Measurements from ENCODE around the gene PTPN3. TPM values are rescaled to one million over a fixed set of nuclear protein-coding genes. Genes with fewer than 3 reads are reported as not detected.
A peak's percentile ranks its signal among the peaks of the same experiment; 100 is the strongest.

PTPN3 gene
- total RNA-seq, 1 experiment from 2014 or later = 10.4 TPM

DNA sequence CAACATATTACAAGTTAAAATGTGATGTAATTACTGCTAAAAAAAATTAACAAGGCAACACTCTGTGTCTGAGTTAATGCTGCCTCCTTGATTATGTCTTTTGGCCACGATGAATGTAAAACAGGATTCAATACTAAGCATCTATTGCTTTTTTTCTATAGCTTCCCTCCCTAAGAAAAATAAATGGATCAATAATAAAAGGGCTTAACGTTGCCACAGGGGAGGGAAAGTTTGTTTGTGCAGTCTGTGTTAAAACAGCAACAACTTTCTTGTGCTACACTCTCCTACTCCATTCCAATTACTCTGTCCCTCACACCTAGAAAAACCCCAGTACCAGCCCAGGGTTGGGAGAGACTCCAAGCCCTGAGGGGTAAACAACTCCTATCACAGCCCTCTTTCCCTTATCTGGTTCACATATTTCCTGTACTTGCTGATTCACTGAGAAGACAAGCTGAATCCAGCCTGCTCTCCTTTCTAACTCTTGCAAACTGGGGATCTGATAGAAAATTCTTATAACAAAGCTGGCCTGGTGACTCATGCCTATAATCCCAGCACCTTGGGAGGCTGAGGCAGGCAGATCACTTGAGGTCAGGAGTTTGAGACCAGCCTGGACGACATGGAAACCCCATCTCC, 44.8 kb downstream of the PTPN3 start:
- in situ Hi-C loops (cut with HindIII; ENCODE audit: low pct_unique_long_range_greater_than_20kb, low sequenced_read_pairs) = no loop called here

DNA sequence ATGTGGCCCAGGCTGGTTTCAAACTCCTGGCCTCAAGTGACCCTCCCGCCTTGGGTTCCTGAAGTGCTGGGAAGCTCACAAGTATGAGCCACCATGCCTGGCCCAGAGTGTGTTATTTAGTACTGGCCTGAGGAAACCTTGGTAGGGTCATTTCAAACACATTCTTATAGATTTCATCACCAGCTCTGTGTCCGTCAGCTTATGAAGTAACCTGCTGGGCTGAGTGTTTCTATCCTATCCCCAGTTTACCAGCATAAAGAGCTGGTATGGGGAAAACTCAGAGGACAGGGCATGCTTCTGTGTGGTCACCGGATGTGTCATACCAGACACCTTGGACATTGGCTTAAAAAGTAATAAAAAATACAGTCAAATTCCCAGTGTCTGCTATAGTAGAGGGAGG, 45.3 kb downstream of the PTPN3 start:
- Histone ChIP-seq H3K27me3 (ENCODE audit: control insufficient read depth, insufficient read depth, low read length) (no peaks in the 10 kb centered on the region), H3K36me3 (ENCODE audit: control insufficient read depth, insufficient read depth, low read length) (no peaks in the 10 kb centered on the region), H3K4me1 (ENCODE audit: control insufficient read depth, insufficient read depth, low read length) (peaks cover 5% of the 10 kb centered on the region), H3K9me3 (ENCODE audit: control insufficient read depth, insufficient read depth, low read depth, low read length) (no peaks in the 10 kb centered on the region), H3K4me3 (ENCODE audit: low read depth in 2 of 2, low read length in 2 of 2) (no peak overlapping the region), H3K27ac (ENCODE audit: low read length) (no peak overlapping the region)
- BruUV-seq (replicated peaks) = no TSS peak
- ATAC-seq (peak; percentile 52), DNase-seq (ENCODE audit: low read depth, low spot score) (no peak)
- TF ChIP-seq TCF7L2 (IDR thresholded peaks at IDR 0.05; ENCODE audit: low read depth, low read length) = no peak
- TF ChIP-seq, protein P1, sequence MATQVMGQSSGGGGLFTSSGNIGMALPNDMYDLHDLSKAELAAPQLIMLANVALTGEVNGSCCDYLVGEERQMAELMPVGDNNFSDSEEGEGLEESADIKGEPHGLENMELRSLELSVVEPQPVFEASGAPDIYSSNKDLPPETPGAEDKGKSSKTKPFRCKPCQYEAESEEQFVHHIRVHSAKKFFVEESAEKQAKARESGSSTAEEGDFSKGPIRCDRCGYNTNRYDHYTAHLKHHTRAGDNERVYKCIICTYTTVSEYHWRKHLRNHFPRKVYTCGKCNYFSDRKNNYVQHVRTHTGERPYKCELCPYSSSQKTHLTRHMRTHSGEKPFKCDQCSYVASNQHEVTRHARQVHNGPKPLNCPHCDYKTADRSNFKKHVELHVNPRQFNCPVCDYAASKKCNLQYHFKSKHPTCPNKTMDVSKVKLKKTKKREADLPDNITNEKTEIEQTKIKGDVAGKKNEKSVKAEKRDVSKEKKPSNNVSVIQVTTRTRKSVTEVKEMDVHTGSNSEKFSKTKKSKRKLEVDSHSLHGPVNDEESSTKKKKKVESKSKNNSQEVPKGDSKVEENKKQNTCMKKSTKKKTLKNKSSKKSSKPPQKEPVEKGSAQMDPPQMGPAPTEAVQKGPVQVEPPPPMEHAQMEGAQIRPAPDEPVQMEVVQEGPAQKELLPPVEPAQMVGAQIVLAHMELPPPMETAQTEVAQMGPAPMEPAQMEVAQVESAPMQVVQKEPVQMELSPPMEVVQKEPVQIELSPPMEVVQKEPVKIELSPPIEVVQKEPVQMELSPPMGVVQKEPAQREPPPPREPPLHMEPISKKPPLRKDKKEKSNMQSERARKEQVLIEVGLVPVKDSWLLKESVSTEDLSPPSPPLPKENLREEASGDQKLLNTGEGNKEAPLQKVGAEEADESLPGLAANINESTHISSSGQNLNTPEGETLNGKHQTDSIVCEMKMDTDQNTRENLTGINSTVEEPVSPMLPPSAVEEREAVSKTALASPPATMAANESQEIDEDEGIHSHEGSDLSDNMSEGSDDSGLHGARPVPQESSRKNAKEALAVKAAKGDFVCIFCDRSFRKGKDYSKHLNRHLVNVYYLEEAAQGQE (IDR thresholded peaks at IDR 0.05; ENCODE audit: insufficient read depth in 1 of 2, low read depth in 2 of 2, low read length in 1 of 2) = no peak
- TF ChIP-seq POLR2AphosphoS5 (IDR thresholded peaks at IDR 0.05; ENCODE audit: low read depth, low read length) = no peak
- no peak for TF ChIP-seq SIN3A (IDR thresholded peaks at IDR 0.05; ENCODE audit: borderline replicate concordance, insufficient read depth, low read depth, low read length)
- TF ChIP-seq, protein P2, sequence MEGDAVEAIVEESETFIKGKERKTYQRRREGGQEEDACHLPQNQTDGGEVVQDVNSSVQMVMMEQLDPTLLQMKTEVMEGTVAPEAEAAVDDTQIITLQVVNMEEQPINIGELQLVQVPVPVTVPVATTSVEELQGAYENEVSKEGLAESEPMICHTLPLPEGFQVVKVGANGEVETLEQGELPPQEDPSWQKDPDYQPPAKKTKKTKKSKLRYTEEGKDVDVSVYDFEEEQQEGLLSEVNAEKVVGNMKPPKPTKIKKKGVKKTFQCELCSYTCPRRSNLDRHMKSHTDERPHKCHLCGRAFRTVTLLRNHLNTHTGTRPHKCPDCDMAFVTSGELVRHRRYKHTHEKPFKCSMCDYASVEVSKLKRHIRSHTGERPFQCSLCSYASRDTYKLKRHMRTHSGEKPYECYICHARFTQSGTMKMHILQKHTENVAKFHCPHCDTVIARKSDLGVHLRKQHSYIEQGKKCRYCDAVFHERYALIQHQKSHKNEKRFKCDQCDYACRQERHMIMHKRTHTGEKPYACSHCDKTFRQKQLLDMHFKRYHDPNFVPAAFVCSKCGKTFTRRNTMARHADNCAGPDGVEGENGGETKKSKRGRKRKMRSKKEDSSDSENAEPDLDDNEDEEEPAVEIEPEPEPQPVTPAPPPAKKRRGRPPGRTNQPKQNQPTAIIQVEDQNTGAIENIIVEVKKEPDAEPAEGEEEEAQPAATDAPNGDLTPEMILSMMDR (IDR thresholded peaks at IDR 0.05) = no peak
- in situ Hi-C loops (cut with HindIII; ENCODE audit: low pct_unique_long_range_greater_than_20kb, low sequenced_read_pairs) (no loop called here), intact Hi-C loops (cut with micrococcal nuclease; ENCODE audit: unreplicated experiment) (no loop called here)
- CTCF ChIA-PET = no interaction called here
- POLR2A ChIA-PET = no interaction called here

More for the DNA sequence above, 44.8 kb downstream of the PTPN3 start:
- no peaks in the 10 kb centered on the region for H3K27me3 ChIP-seq (ENCODE audit: control insufficient read depth, insufficient read depth, low read length)
- TF ChIP-seq POLR2AphosphoS5 (IDR thresholded peaks at IDR 0.05; ENCODE audit: low read depth, low read length) (no peak), SIN3A (IDR thresholded peaks at IDR 0.05; ENCODE audit: borderline replicate concordance, insufficient read depth, low read depth, low read length) (no peak), TCF7L2 (IDR thresholded peaks at IDR 0.05; ENCODE audit: low read depth, low read length) (no peak)
- TF ChIP-seq, protein P2 (IDR thresholded peaks at IDR 0.05) = no peak
- TF ChIP-seq, protein P1 (IDR thresholded peaks at IDR 0.05; ENCODE audit: insufficient read depth in 1 of 2, low read depth in 2 of 2, low read length in 1 of 2) = no peak
- no peak overlapping the region; the same call in 1 of the 2 replicates for H3K27ac ChIP-seq (ENCODE audit: low read length)
- no TSS peak for BruUV-seq (replicated peaks)
- intact Hi-C loops (cut with micrococcal nuclease; ENCODE audit: unreplicated experiment) = no loop called here
- POLR2A ChIA-PET = no interaction called here
- H3K4me3 ChIP-seq (ENCODE audit: low read depth in 2 of 2, low read length in 2 of 2) = no peak overlapping the region
- no peaks in the 10 kb centered on the region for H3K9me3 ChIP-seq (ENCODE audit: control insufficient read depth, insufficient read depth, low read depth, low read length)
- no peaks in the 10 kb centered on the region for H3K36me3 ChIP-seq (ENCODE audit: control insufficient read depth, insufficient read depth, low read length)
- H3K4me1 ChIP-seq (ENCODE audit: control insufficient read depth, insufficient read depth, low read length) = peaks cover 5% of the 10 kb centered on the region
- ATAC-seq (peak; percentile 88), DNase-seq (ENCODE audit: low read depth, low spot score) (no peak)
- CTCF ChIA-PET = interaction anchor here (1.0 kb wide), 1 partner anchor 12 kb away, joined by 6 read pairs; no protein-coding TSS in a partner anchor
